NB4 (cell line): Measurements from ENCODE around the gene CDH4.

Experiments
- TF ChIP-seq, protein P1 (sequence below): IDR thresholded peaks from one replicate; pipeline ENCODE4 v1.5.1; 2012; ENCODE audit warnings: low read depth, low read length
- TF ChIP-seq, protein P2 (sequence below): IDR thresholded peaks from 2 replicates; pipeline ENCODE4 v1.6.1; 2011; ENCODE audit warnings: low read depth, low read length

DNA sequence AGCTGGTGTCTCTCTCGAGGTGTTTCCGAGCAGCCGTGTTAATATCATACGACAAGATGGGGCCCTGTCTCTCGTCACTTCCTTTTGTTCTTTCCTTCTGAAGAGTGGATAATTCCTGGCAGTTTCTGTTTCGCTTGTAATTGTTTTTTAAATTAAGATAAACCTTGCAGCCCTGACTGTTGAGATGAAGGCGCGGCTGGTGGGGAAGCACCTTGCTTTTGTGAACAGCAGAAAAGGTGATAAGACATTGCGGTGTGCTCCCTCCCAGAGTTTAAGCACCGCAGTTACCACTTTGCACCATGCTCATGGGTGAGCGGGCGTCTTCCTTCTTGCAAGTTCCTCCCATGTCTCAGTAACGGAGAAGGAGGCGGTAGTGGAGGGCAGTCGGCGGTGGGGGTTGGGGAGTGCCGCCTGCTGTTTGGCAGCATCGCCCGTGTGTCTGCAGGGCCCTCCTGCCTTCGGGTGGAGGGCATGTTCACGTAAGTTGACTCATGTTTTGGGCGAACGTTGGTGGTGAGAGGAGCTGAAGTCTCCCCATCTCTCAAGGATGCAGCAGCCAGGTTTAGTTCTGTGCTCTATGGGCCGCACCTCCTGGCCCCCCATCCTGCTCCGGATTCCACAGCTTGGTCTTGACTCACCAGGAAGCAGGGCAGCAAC lies 467.8 kb downstream of the CDH4 start:
- TF ChIP-seq, protein P1, sequence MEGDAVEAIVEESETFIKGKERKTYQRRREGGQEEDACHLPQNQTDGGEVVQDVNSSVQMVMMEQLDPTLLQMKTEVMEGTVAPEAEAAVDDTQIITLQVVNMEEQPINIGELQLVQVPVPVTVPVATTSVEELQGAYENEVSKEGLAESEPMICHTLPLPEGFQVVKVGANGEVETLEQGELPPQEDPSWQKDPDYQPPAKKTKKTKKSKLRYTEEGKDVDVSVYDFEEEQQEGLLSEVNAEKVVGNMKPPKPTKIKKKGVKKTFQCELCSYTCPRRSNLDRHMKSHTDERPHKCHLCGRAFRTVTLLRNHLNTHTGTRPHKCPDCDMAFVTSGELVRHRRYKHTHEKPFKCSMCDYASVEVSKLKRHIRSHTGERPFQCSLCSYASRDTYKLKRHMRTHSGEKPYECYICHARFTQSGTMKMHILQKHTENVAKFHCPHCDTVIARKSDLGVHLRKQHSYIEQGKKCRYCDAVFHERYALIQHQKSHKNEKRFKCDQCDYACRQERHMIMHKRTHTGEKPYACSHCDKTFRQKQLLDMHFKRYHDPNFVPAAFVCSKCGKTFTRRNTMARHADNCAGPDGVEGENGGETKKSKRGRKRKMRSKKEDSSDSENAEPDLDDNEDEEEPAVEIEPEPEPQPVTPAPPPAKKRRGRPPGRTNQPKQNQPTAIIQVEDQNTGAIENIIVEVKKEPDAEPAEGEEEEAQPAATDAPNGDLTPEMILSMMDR, result no peak
- TF ChIP-seq, protein P2, sequence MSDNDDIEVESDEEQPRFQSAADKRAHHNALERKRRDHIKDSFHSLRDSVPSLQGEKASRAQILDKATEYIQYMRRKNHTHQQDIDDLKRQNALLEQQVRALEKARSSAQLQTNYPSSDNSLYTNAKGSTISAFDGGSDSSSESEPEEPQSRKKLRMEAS, result no peak
